IMR-90 (cell line): ENCODE measurements around the gene CDKAL1. TPM values are rescaled to one million over a fixed set of nuclear protein-coding genes. Genes with fewer than 3 reads are reported as not detected.

Experiments
- ATAC-seq: fragments of 200-7000 bp; cut with Tn5 transposase; 2 replicates; pipeline ENCODE4 v1.9.1; 2020; ENCODE audit warnings: low read depth, mild to moderate bottlenecking, moderate library complexity
- BruUV-seq: library from RNA; stranded (reverse); fragments of 400-500 nt; replicated peaks from 2 replicates; lab custom pipeline; 2021; lab: Mats Ljungman, UMichigan
- CTCF ChIA-PET: fragments of 300-600 bp; formaldehyde crosslinking; extraction: SDS; loops from one replicate; lab custom pipeline; 2021; ENCODE audit warnings: antibody characterized with exemption; lab: Yijun Ruan, JAX
- POLR2A ChIA-PET: fragments of 300-600 bp; sonication (Branson Sonifier 250); formaldehyde crosslinking; loops from one replicate; lab custom pipeline; 2022; ENCODE audit warnings: antibody characterized with exemption; ENCODE audit not compliant: unreplicated experiment; lab: Charles Lee
- DNase-seq: peaks from one replicate; pipeline ENCODE4 v3.0.0; 2013
- H2AFZ ChIP-seq: replicated peaks from 2 replicates; pipeline ENCODE3; 2013; ENCODE audit warnings: low read length, mild to moderate bottlenecking; ENCODE audit not compliant: poor library complexity
- H2AK5ac ChIP-seq: 2 replicates; pipeline ENCODE4 v1.6.1; 2013; ENCODE audit warnings: low read depth, low read length, inconsistent platforms
- H2AK9ac ChIP-seq: replicated peaks from 2 replicates; pipeline ENCODE3; 2013; ENCODE audit warnings: mild to moderate bottlenecking, low read depth, low read length, moderate library complexity; ENCODE audit not compliant: poor library complexity
- H2BK120ac ChIP-seq: 2 replicates; pipeline ENCODE4 v1.6.1; 2013; ENCODE audit warnings: low read depth, low read length, inconsistent platforms
- H2BK15ac ChIP-seq: 3 replicates; pipeline ENCODE4 v1.6.1; 2013; ENCODE audit warnings: low read depth, low read length, inconsistent platforms
- H2BK20ac ChIP-seq: 2 replicates; pipeline ENCODE4 v1.6.1; 2013; ENCODE audit warnings: low read depth, mild to moderate bottlenecking, inconsistent platforms, low read length, moderate library complexity
- H2BK5ac ChIP-seq: 2 replicates; pipeline ENCODE4 v1.6.1; 2013; ENCODE audit warnings: mild to moderate bottlenecking, low read depth, low read length, inconsistent platforms; ENCODE audit not compliant: poor library complexity, severe bottlenecking
- H3K14ac ChIP-seq: replicated peaks from 2 replicates; pipeline ENCODE4 v1.6.1; 2013; ENCODE audit warnings: low read depth, low read length, inconsistent platforms
- H3K18ac ChIP-seq: 2 replicates; pipeline ENCODE4 v1.6.1; 2013; ENCODE audit warnings: low read depth, low read length, control low read depth
- H3K23ac ChIP-seq: 2 replicates; pipeline ENCODE4 v1.6.1; 2013; ENCODE audit warnings: low read depth, low read length, inconsistent platforms
- H3K27ac ChIP-seq: 2 replicates; pipeline ENCODE4 v1.5.1; 2013; ENCODE audit warnings: mild to moderate bottlenecking, control low read depth, low read length; ENCODE audit not compliant: insufficient read depth
- H3K27me3 ChIP-seq: 2 replicates; pipeline ENCODE4 v1.6.1; 2013; ENCODE audit warnings: low read length; ENCODE audit not compliant: control insufficient read depth, insufficient read depth
- H3K36me3 ChIP-seq: 2 replicates; pipeline ENCODE4 v1.6.1; 2013; ENCODE audit warnings: low read length, mixed read lengths; ENCODE audit not compliant: control insufficient read depth, insufficient read depth
- H3K4ac ChIP-seq: 2 replicates; pipeline ENCODE4 v1.6.1; 2013; ENCODE audit warnings: low read depth, low read length, inconsistent platforms
- H3K4me1 ChIP-seq: 2 replicates; pipeline ENCODE4 v1.6.1; 2013; ENCODE audit warnings: low read length, mixed read lengths; ENCODE audit not compliant: control insufficient read depth, insufficient read depth
- H3K4me2 ChIP-seq: 2 replicates; pipeline ENCODE4 v1.6.1; 2013; ENCODE audit warnings: low read depth, mild to moderate bottlenecking, control low read depth, low read length, moderate library complexity
- H3K4me3 ChIP-seq: 2 replicates; pipeline ENCODE4 v1.5.1; 2013; ENCODE audit warnings: low read depth, mild to moderate bottlenecking, control low read depth, low read length, moderate library complexity; ENCODE audit not compliant: insufficient read depth
- H3K56ac ChIP-seq: 2 replicates; pipeline ENCODE4 v1.6.1; 2013; ENCODE audit warnings: low read length, inconsistent platforms; ENCODE audit not compliant: insufficient read depth; ENCODE audit errors: extremely low read depth
- H3K79me1 ChIP-seq, 2 experiments: 2 replicates each; pipeline ENCODE4 v1.6.1; 2013; ENCODE audit warnings: low read length in 2 of 2, inconsistent platforms in 1 of 2, low read depth in 1 of 2
- H3K9ac ChIP-seq: 2 replicates; pipeline ENCODE4 v1.6.1; 2013; ENCODE audit warnings: low read depth, low read length, control low read depth
- H3K9me1 ChIP-seq: 2 replicates; pipeline ENCODE4 v1.6.1; 2013; ENCODE audit warnings: low read length, inconsistent platforms; ENCODE audit not compliant: insufficient read depth
- H3K9me3 ChIP-seq: 2 replicates; pipeline ENCODE4 v1.6.1; 2013; ENCODE audit warnings: low read length; ENCODE audit not compliant: control insufficient read depth, insufficient read depth
- H4K20me1 ChIP-seq: 2 replicates; pipeline ENCODE4 v1.6.1; 2013; ENCODE audit warnings: low read length, inconsistent platforms; ENCODE audit not compliant: insufficient read depth
- H4K5ac ChIP-seq: 2 replicates; pipeline ENCODE4 v1.6.1; 2013; ENCODE audit warnings: mild to moderate bottlenecking, low read depth, low read length, control low read depth
- H4K8ac ChIP-seq, 2 experiments: 2 replicates each; pipeline ENCODE4 v1.6.1; 2013; ENCODE audit warnings: low read depth in 2 of 2, low read length in 2 of 2, control low read depth in 1 of 2, inconsistent platforms in 1 of 2
- H4K91ac ChIP-seq: 2 replicates; pipeline ENCODE4 v1.6.1; 2013; ENCODE audit warnings: low read depth, low read length, inconsistent platforms; ENCODE audit not compliant: insufficient read depth
- CEBPB ChIP-seq: IDR thresholded peaks from 2 replicates; pipeline ENCODE4 v1.6.1; 2012; ENCODE audit warnings: low read depth, low read length, improper control_type of control experiment
- FOS ChIP-seq: fragments of 150-350 bp; IDR thresholded peaks from 2 replicates; pipeline ENCODE4 v1.6.1; 2016; ENCODE audit warnings: low read depth, low read length
- MAFK ChIP-seq: IDR thresholded peaks from 2 replicates; pipeline ENCODE4 v1.6.1; 2012; ENCODE audit warnings: low read depth, low read length, improper control_type of control experiment
- MAZ ChIP-seq: IDR thresholded peaks from 2 replicates; pipeline ENCODE4 v1.6.1; 2012; ENCODE audit warnings: low read depth, mild to moderate bottlenecking, low read length, improper control_type of control experiment, moderate library complexity, borderline replicate concordance
- RAD21 ChIP-seq: IDR thresholded peaks from 2 replicates; pipeline ENCODE4 v1.6.1; 2012; ENCODE audit warnings: low read length, improper control_type of control experiment
- RCOR1 ChIP-seq: IDR thresholded peaks from 2 replicates; pipeline ENCODE4 v1.6.1; 2012; ENCODE audit warnings: mild to moderate bottlenecking, low read length, improper control_type of control experiment; ENCODE audit not compliant: insufficient replicate concordance
- SMC3 ChIP-seq: fragments of 150-350 bp; IDR thresholded peaks from 2 replicates; pipeline ENCODE4 v1.6.1; 2016; ENCODE audit warnings: low read depth, mild to moderate bottlenecking, antibody characterized with exemption, low read length, moderate library complexity
- WGBS, 2 experiments: methylation state at CpG; one replicate each; pipeline versions ENCODE4 v1.1.5 to v1.1.7; 2013; ENCODE audit warnings: missing lambda C conversion rate in 2 of 2; ENCODE audit not compliant: insufficient read length in 1 of 2; ENCODE audit errors: extremely low coverage in 2 of 2; 5-methylcytosine and 5-hydroxymethylcytosine counted together
- dilution Hi-C: fragments of 300-500 bp; cut with HindIII; formaldehyde crosslinking; loops from one replicate; pipeline ENCODE4 v1.14.3; 2018; ENCODE audit warnings: low sequenced_read_pairs; ENCODE audit not compliant: unreplicated experiment
- in situ Hi-C: fragments of 300-500 bp; cut with MboI; formaldehyde crosslinking; loops from 3 replicates; pipeline ENCODE4 v1.14.3; 2019; ENCODE audit warnings: low sequenced_read_pairs, inconsistent platforms, mixed read lengths
- intact Hi-C: fragments of 100-400 bp; cut with micrococcal nuclease; formaldehyde crosslinking; loops from 2 replicates; pipeline ENCODE4 v1.10.0; 2022
- polyA plus RNA-seq, 3 experiments: library from polyadenylated mRNA; depleted of rRNA; stranded (reverse); fragments of >200 nt; gene quantifications; 2 replicates each; pipeline ENCODE4 v1.2.3, GENCODE V29; 2012; ENCODE audit warnings: low replicate concordance in 1 of 3
- total RNA-seq: library from RNA; depleted of rRNA; stranded (reverse); fragments of >200 nt; gene quantifications from 2 replicates; pipeline ENCODE4 v1.2.3, GENCODE V29; 2012
- TF ChIP-seq, protein P1 (sequence below): fragments of 150-350 bp; IDR thresholded peaks from 2 replicates; pipeline ENCODE4 v1.6.1; 2017; ENCODE audit warnings: mild to moderate bottlenecking, antibody characterized with exemption, low read length, low read depth
- TF ChIP-seq, protein P2 (sequence below): conservative IDR thresholded peaks from 2 replicates; pipeline ENCODE4 v1.5.1; 2012; ENCODE audit warnings: mild to moderate bottlenecking, low read depth, low read length, improper control_type of control experiment

CDKAL1 gene
- total and polyA plus RNA-seq, 2 of the 4 experiments (the other 2 are of a cell fraction): 3.7 to 13.1 TPM

DNA sequence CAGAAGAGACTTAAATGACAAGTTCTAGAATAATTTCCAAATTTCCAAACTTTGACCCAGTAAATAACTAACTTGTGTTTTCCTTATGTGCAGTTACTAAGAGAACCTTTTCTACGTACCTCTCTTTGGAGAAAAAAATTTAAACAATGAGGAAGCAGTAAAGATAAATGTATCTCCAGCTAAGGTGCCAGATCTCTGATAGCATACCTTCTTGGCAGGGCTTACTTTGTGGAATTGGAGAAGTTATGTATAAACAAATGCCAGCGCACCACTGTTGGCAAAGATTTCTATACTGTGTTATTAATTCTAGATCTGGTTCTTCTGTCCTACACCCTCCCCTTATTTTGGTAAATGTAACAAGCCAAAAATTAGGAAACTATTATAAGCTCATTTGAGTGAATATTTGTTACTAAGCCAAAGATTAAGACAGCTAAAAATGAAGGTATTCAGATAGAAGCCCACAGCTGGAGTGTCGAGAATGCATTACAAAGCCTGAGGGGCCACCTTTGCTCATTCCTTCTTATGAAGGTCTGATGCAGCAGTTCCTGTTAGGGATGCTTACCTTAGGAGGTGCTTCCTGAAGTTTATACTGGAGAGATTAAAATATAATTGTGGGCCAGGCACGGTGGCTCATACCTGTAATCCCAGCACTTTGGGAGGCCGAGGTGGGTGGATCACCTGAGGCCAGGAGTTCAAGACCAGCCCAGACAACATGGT, 686.2 kb downstream of the CDKAL1 start:
- Histone ChIP-seq H3K4me1 (no peaks in the 10 kb centered on the region), H3K23ac (no peak overlapping the region), H3K56ac (no peak overlapping the region), H3K14ac (no peak overlapping the region), H2BK15ac (no peak overlapping the region), H2AK5ac (no peak overlapping the region), H2BK120ac (no peak overlapping the region), H2BK5ac (no peak overlapping the region), H3K36me3 (no peaks in the 10 kb centered on the region), H3K9me1 (peaks cover 3% of the 10 kb centered on the region; the same call in 1 of the 2 replicates), H3K27me3 (no peaks in the 10 kb centered on the region), H3K4me2 (no peak overlapping the region), H3K4me3 (no peak overlapping the region), H4K20me1 (no peaks in the 10 kb centered on the region), H4K91ac (no peak overlapping the region), H2BK20ac (no peak overlapping the region), H3K27ac (no peak overlapping the region), H2AFZ (no peak overlapping the region), H3K9ac (no peak overlapping the region), H2AK9ac (no peak overlapping the region), H3K18ac (no peak overlapping the region), H3K4ac (no peak overlapping the region), H4K5ac (no peak overlapping the region), H4K8ac (no peak overlapping the region), H3K9me3 (peaks cover 3% of the 10 kb centered on the region; the same call in 1 of the 2 replicates), H3K79me1 (no peaks in the 10 kb centered on the region)
- BruUV-seq: no TSS peak
- in situ Hi-C loops (no loop called here), intact Hi-C loops (no loop called here), dilution Hi-C loops (no loop called here)
- ChIA-PET POLR2A (no interaction called here), CTCF (no interaction called here)
- TF ChIP-seq CEBPB (no peak), SMC3 (no peak), FOS (no peak), RAD21 (no peak), MAFK (no peak), RCOR1 (no peak), MAZ (no peak)
- TF ChIP-seq, protein P1, sequence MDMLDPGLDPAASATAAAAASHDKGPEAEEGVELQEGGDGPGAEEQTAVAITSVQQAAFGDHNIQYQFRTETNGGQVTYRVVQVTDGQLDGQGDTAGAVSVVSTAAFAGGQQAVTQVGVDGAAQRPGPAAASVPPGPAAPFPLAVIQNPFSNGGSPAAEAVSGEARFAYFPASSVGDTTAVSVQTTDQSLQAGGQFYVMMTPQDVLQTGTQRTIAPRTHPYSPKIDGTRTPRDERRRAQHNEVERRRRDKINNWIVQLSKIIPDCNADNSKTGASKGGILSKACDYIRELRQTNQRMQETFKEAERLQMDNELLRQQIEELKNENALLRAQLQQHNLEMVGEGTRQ: no peak
- TF ChIP-seq, protein P2, sequence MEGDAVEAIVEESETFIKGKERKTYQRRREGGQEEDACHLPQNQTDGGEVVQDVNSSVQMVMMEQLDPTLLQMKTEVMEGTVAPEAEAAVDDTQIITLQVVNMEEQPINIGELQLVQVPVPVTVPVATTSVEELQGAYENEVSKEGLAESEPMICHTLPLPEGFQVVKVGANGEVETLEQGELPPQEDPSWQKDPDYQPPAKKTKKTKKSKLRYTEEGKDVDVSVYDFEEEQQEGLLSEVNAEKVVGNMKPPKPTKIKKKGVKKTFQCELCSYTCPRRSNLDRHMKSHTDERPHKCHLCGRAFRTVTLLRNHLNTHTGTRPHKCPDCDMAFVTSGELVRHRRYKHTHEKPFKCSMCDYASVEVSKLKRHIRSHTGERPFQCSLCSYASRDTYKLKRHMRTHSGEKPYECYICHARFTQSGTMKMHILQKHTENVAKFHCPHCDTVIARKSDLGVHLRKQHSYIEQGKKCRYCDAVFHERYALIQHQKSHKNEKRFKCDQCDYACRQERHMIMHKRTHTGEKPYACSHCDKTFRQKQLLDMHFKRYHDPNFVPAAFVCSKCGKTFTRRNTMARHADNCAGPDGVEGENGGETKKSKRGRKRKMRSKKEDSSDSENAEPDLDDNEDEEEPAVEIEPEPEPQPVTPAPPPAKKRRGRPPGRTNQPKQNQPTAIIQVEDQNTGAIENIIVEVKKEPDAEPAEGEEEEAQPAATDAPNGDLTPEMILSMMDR: no peak
- DNase-seq: no peak
- ATAC-seq: no peak
- 100% methylated on average over 1 of the region's 5 CpGs; no CpG with 5 or more reads in 1 of the 2 experiments for WGBS, 2 experiments
